ENCODE data around the gene WASF2.

- TF ChIP-seq CTCF (IDR thresholded peaks at IDR 0.05; ENCODE audit: insufficient read depth, low read length) (no peak), REST (IDR thresholded peaks at IDR 0.05; ENCODE audit: insufficient replicate concordance, low read depth) (no peak), POLR2AphosphoS5 (IDR thresholded peaks at IDR 0.05; ENCODE audit: low read depth) (no peak), SPI1 (IDR thresholded peaks at IDR 0.05; ENCODE audit: borderline replicate concordance, low read depth) (no peak), GABPA (IDR thresholded peaks at IDR 0.05; ENCODE audit: low read depth) (no peak)
Observed at GRCh38 chr1:27489501-27489972, 430 bp downstream of the WASF2 start.
